ENCODE data around the gene CCDC174.

The CCDC174 gene

GRCh38 chr3:14628406-14628805 lies 23.2 kb upstream of the CCDC174 start:
- Histone ChIP-seq H4K20me1 (ENCODE audit: insufficient read depth, low read length) (no peaks in the 10 kb centered on the region), H3K4me1 (ENCODE audit: insufficient read depth, low read length, severe bottlenecking) (no peaks in the 10 kb centered on the region), H3K9me3 (ENCODE audit: low read length) (no peaks in the 10 kb centered on the region), H3K36me3 (ENCODE audit: insufficient read depth, low read length) (no peaks in the 10 kb centered on the region; the same call in 1 of the 2 replicates), H3K79me2 (ENCODE audit: insufficient read depth, low read length) (no peaks in the 10 kb centered on the region), H3K27ac (ENCODE audit: low read depth, low read length, poor library complexity, severe bottlenecking) (no peak overlapping the region), H3K4me3 (ENCODE audit: low read depth, low read length, poor library complexity, severe bottlenecking) (no peak overlapping the region), H2AFZ (ENCODE audit: low read length) (no peak overlapping the region), H3K9me2 (ENCODE audit: low read depth, low read length) (no peaks in the 10 kb centered on the region), H3K27me3 (ENCODE audit: insufficient read depth, low read length) (peaks cover 14% of the 10 kb centered on the region; the same call in 1 of the 2 replicates), H3F3A (ENCODE audit: insufficient read depth, low read length) (no peaks in the 10 kb centered on the region), H3K9ac (ENCODE audit: low read length) (no peak overlapping the region), H3K4me2 (ENCODE audit: low read length) (no peak overlapping the region)
- TF ChIP-seq EZH2 (IDR thresholded peaks at IDR 0.05; ENCODE audit: borderline replicate concordance, low read length) (no peak), CTCF (IDR thresholded peaks at IDR 0.05; ENCODE audit: low read length) (no peak)

DNA sequence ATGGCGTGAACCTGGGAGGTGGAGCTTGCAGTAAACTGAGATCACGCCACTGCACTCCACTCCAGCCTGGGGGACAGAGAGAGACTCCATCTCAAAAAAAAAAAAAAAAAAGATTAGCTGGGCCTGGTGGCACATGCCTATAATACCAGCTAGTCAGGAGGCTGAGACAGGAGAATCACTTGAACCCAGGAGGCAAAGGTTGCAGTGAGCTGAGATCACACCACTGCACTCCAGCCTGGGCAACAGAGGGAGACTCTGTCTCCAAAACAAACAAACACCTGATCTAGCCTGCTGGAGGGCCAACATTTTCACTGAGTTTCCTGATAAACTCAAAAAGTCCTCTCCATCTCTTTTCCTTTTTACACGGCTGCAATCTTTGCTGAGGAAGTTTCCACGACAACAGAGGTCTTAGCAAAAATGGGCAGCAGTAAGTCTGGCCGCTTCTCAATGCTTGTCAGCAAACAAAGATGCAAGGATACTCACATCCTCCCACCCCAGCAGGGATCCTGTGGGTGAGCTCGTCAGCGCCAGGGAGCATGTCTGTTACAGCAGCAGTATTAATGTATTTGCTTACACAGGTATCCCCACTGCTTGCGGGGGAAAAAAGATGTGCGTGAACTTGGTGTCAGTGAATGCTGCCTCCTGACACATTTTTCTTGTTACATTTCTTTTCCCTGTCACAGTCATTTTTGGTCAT lies 21.0 kb upstream of the CCDC174 start:
- Histone ChIP-seq H3K27ac (ENCODE audit: low read depth, low read length, poor library complexity, severe bottlenecking) (no peak overlapping the region), H3K79me2 (ENCODE audit: insufficient read depth, low read length) (no peaks in the 10 kb centered on the region), H3K4me3 (ENCODE audit: low read depth, low read length, poor library complexity, severe bottlenecking) (no peak overlapping the region), H3K9ac (ENCODE audit: low read length) (no peak overlapping the region), H3K27me3 (ENCODE audit: insufficient read depth, low read length) (peaks cover 18% of the 10 kb centered on the region; the same call in 1 of the 2 replicates), H3K9me3 (ENCODE audit: low read length) (no peaks in the 10 kb centered on the region), H4K20me1 (ENCODE audit: insufficient read depth, low read length) (no peaks in the 10 kb centered on the region), H3F3A (ENCODE audit: insufficient read depth, low read length) (no peaks in the 10 kb centered on the region), H3K4me2 (ENCODE audit: low read length) (no peak overlapping the region), H3K4me1 (ENCODE audit: insufficient read depth, low read length, severe bottlenecking) (no peaks in the 10 kb centered on the region), H3K9me2 (ENCODE audit: low read depth, low read length) (no peaks in the 10 kb centered on the region), H2AFZ (ENCODE audit: low read length) (no peak overlapping the region), H3K36me3 (ENCODE audit: insufficient read depth, low read length) (no peaks in the 10 kb centered on the region; the same call in 1 of the 2 replicates)
- no peak for TF ChIP-seq CTCF (IDR thresholded peaks at IDR 0.05; ENCODE audit: low read length)
- no peak for TF ChIP-seq EZH2 (IDR thresholded peaks at IDR 0.05; ENCODE audit: borderline replicate concordance, low read length)

DNA sequence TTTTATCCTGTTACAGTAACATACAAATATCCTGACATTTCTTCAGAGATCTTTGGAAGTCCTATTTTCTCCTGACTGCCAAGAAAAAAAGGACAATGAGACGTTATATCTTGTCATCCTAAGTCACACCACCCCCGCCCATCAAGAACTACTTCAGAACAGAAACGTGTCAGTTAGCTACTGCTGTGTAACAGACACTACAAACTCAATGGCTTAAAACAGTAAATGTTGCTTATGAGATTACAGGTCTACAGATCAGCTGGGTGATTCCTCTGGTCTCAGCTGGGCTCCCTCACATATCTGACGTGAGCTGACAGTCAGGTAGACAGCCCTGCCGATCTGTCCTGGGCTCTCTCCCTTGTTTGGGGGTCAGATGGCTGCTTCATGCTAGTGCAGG lies 20.5 kb upstream of the CCDC174 start:
- Histone ChIP-seq H3K9me3 (ENCODE audit: low read length) (no peaks in the 10 kb centered on the region), H3K4me2 (ENCODE audit: low read length) (no peak overlapping the region), H4K20me1 (ENCODE audit: insufficient read depth, low read length) (no peaks in the 10 kb centered on the region), H3K36me3 (ENCODE audit: insufficient read depth, low read length) (no peaks in the 10 kb centered on the region; the same call in 1 of the 2 replicates), H3K27ac (ENCODE audit: low read depth, low read length, poor library complexity, severe bottlenecking) (no peak overlapping the region), H3K79me2 (ENCODE audit: insufficient read depth, low read length) (no peaks in the 10 kb centered on the region), H2AFZ (ENCODE audit: low read length) (no peak overlapping the region), H3K27me3 (ENCODE audit: insufficient read depth, low read length) (peaks cover 22% of the 10 kb centered on the region; the same call in 1 of the 2 replicates), H3K9me2 (ENCODE audit: low read depth, low read length) (no peaks in the 10 kb centered on the region), H3K4me1 (ENCODE audit: insufficient read depth, low read length, severe bottlenecking) (no peaks in the 10 kb centered on the region), H3K9ac (ENCODE audit: low read length) (no peak overlapping the region), H3F3A (ENCODE audit: insufficient read depth, low read length) (no peaks in the 10 kb centered on the region), H3K4me3 (ENCODE audit: low read depth, low read length, poor library complexity, severe bottlenecking) (no peak overlapping the region)
- TF ChIP-seq EZH2 (IDR thresholded peaks at IDR 0.05; ENCODE audit: borderline replicate concordance, low read length) (no peak), CTCF (IDR thresholded peaks at IDR 0.05; ENCODE audit: low read length) (no peak)
